MM.1S (cell line): ENCODE measurements around the gene METTL22.

ENCODE experiments used
- DNase-seq: peaks from one replicate; pipeline ENCODE4 v3.0.0-alpha.2; 2015
- H2AFZ ChIP-seq: fragments of 300-600 bp; sonication (generic); 2 replicates; pipeline ENCODE4 v1.6.0; 2016; ENCODE audit warnings: antibody characterized with exemption, low read length
- H3F3A ChIP-seq: fragments of 300-600 bp; sonication (generic); 2 replicates; pipeline ENCODE4 v1.6.1; 2016; ENCODE audit warnings: mild to moderate bottlenecking, antibody characterized with exemption, low read length, moderate library complexity, mixed read lengths; ENCODE audit not compliant: insufficient read depth
- H3K27ac ChIP-seq: fragments of 300-600 bp; sonication (generic); 2 replicates; pipeline ENCODE4 v1.5.1; 2016; ENCODE audit warnings: mild to moderate bottlenecking, low read length
- H3K27me3 ChIP-seq: fragments of 300-600 bp; sonication (generic); replicated peaks from 2 replicates; pipeline ENCODE4 v1.6.0; 2016; ENCODE audit warnings: low read length; ENCODE audit not compliant: insufficient read depth
- H3K36me3 ChIP-seq: fragments of 300-600 bp; sonication (generic); replicated peaks from 2 replicates; pipeline ENCODE4 v1.6.1; 2016; ENCODE audit warnings: mild to moderate bottlenecking, low read length, mixed read lengths; ENCODE audit not compliant: insufficient read depth
- H3K4me1 ChIP-seq: fragments of 300-600 bp; sonication (generic); 2 replicates; pipeline ENCODE4 v1.6.1; 2016; ENCODE audit warnings: low read length, mixed read lengths
- H3K4me2 ChIP-seq: fragments of 300-600 bp; sonication (generic); 2 replicates; pipeline ENCODE4 v1.6.0; 2016; ENCODE audit warnings: low read depth, low read length
- H3K4me3 ChIP-seq: fragments of 300-600 bp; sonication (generic); 2 replicates; pipeline ENCODE4 v1.5.1; 2016; ENCODE audit warnings: low read length, mixed read lengths
- H3K79me2 ChIP-seq: fragments of 300-600 bp; sonication (generic); 2 replicates; pipeline ENCODE4 v1.6.1; 2016; ENCODE audit warnings: mixed run types, low read length, mixed read lengths
- H3K9ac ChIP-seq: fragments of 300-600 bp; sonication (generic); 2 replicates; pipeline ENCODE4 v1.6.1; 2016; ENCODE audit warnings: low read length, mixed read lengths
- H3K9me2 ChIP-seq: fragments of 300-600 bp; sonication (generic); replicated peaks from 2 replicates; pipeline ENCODE4 v1.6.1; 2016; ENCODE audit warnings: mild to moderate bottlenecking, low read length, mixed read lengths; ENCODE audit not compliant: insufficient read depth
- H3K9me3 ChIP-seq: fragments of 300-600 bp; sonication (generic); replicated peaks from 2 replicates; pipeline ENCODE4 v1.6.1; 2016; ENCODE audit warnings: mild to moderate bottlenecking, low read length, mixed read lengths; ENCODE audit not compliant: insufficient read depth
- H4K20me1 ChIP-seq: fragments of 300-600 bp; sonication (generic); 2 replicates; pipeline ENCODE4 v1.6.1; 2016; ENCODE audit warnings: mild to moderate bottlenecking, low read length, moderate library complexity, mixed read lengths; ENCODE audit not compliant: insufficient read depth
- CTCF ChIP-seq: fragments of 300-600 bp; sonication (generic); IDR thresholded peaks from 2 replicates; pipeline ENCODE4 v1.5.1; 2016; ENCODE audit warnings: antibody characterized with exemption, low read length, mixed read lengths
- EZH2 ChIP-seq: fragments of 300-600 bp; sonication (generic); optimal IDR thresholded peaks from 2 replicates; pipeline ENCODE3; 2017; ENCODE audit warnings: low read depth, mild to moderate bottlenecking, antibody characterized with exemption, low read length, mixed read lengths
- EZH2phosphoT487 ChIP-seq: fragments of 300-600 bp; sonication (generic); IDR thresholded peaks from 2 replicates; pipeline ENCODE4 v1.6.1; 2018; ENCODE audit warnings: antibody characterized with exemption, low read length

METTL22 gene

GRCh38 chr16:8676160-8676547 lies 54.7 kb downstream of the METTL22 start:
- Histone ChIP-seq H4K20me1 (no peaks in the 10 kb centered on the region), H3K4me1 (no peaks in the 10 kb centered on the region), H3K27ac (no peak overlapping the region), H3K4me3 (no peak overlapping the region), H3K4me2 (no peak overlapping the region), H3K27me3 (no peaks in the 10 kb centered on the region), H3F3A (no peaks in the 10 kb centered on the region), H3K36me3 (no peaks in the 10 kb centered on the region), H3K9ac (no peak overlapping the region), H3K9me3 (no peaks in the 10 kb centered on the region), H3K9me2 (no peaks in the 10 kb centered on the region), H2AFZ (no peak overlapping the region), H3K79me2 (no peaks in the 10 kb centered on the region)
- DNase-seq, result no peak
- TF ChIP-seq EZH2phosphoT487 (no peak), EZH2 (no peak), CTCF (no peak)

GRCh38 chr16:8676737-8677375 lies 55.4 kb downstream of the METTL22 start:
- Histone ChIP-seq H2AFZ (no peak overlapping the region), H4K20me1 (no peaks in the 10 kb centered on the region), H3K79me2 (no peaks in the 10 kb centered on the region), H3K27ac (no peak overlapping the region), H3K27me3 (no peaks in the 10 kb centered on the region), H3K4me1 (no peaks in the 10 kb centered on the region), H3K4me2 (no peak overlapping the region), H3K9ac (no peak overlapping the region), H3F3A (no peaks in the 10 kb centered on the region), H3K36me3 (no peaks in the 10 kb centered on the region), H3K4me3 (no peak overlapping the region), H3K9me2 (no peaks in the 10 kb centered on the region), H3K9me3 (no peaks in the 10 kb centered on the region)
- DNase-seq, result no peak
- TF ChIP-seq EZH2phosphoT487 (no peak), CTCF (no peak), EZH2 (no peak)

GRCh38 chr16:8677481-8677880 lies 56.0 kb downstream of the METTL22 start:
- Histone ChIP-seq H4K20me1 (no peaks in the 10 kb centered on the region), H3K9me3 (no peaks in the 10 kb centered on the region), H3F3A (no peaks in the 10 kb centered on the region), H3K9ac (no peak overlapping the region), H3K27me3 (no peaks in the 10 kb centered on the region), H3K4me2 (no peak overlapping the region), H3K4me1 (no peaks in the 10 kb centered on the region), H3K36me3 (no peaks in the 10 kb centered on the region), H2AFZ (no peak overlapping the region), H3K79me2 (no peaks in the 10 kb centered on the region), H3K4me3 (no peak overlapping the region), H3K27ac (no peak overlapping the region), H3K9me2 (no peaks in the 10 kb centered on the region)
- no peak for DNase-seq
- TF ChIP-seq EZH2phosphoT487 (no peak), EZH2 (no peak), CTCF (no peak)
